RWPE1 (cell line): ENCODE results near the gene COA7.
A peak's percentile ranks its signal among the peaks of the same experiment; 100 is the strongest.
"Not testable (repeated sequence)": the region's sequence is repeated elsewhere in the genome, so short reads cannot be mapped to it uniquely, and the experiment has no call there.

Experiments used
- CTCF ChIA-PET: fragments of 350-600 bp; sonication (Branson Sonifier 250); formaldehyde crosslinking; extraction: SDS; loops from one replicate; lab custom pipeline; 2021; lab: Yijun Ruan, JAX
- POLR2A ChIA-PET: fragments of 400-600 bp; formaldehyde crosslinking; extraction: SDS; loops from one replicate; lab custom pipeline; 2020; ENCODE audit warnings: antibody characterized with exemption; ENCODE audit not compliant: low non-redundant PET; lab: Yijun Ruan, JAX
- DNase-seq: peaks from one replicate; pipeline ENCODE4 v3.0.0; 2012; ENCODE audit warnings: low spot score
- H3K27ac ChIP-seq: fragments of 450-650 bp; 2 replicates; pipeline ENCODE4 v1.5.1; 2017
- CTCF ChIP-seq: fragments of 450-650 bp; conservative IDR thresholded peaks from 2 replicates; pipeline ENCODE4 v1.5.1; 2017; ENCODE audit warnings: low read depth, mild to moderate bottlenecking

The COA7 gene

GRCh38 chr1:52706941-52707926, 9.1 kb upstream of the COA7 start:
- ChIA-PET POLR2A (no interaction called here), CTCF (interaction anchor here (0.6 to 0.7 kb wide), 3 partner anchors 13 to 478 kb away, joined by 3 to 4 read pairs (median 3); no protein-coding TSS in a partner anchor)
- no peak for DNase-seq
- TF ChIP-seq CTCF: no peak
- H3K27ac ChIP-seq: no peak overlapping the region; the same call in 1 of the 2 replicates

GRCh38 chr1:52706136-52706670, 8.1 kb upstream of the COA7 start:
- no peak for TF ChIP-seq CTCF
- no peak for DNase-seq
- CTCF ChIA-PET: interaction anchor here (0.6 to 0.7 kb wide), 2 partner anchors 358 to 479 kb away, joined by 3 to 4 read pairs; no protein-coding TSS in a partner anchor
- H3K27ac ChIP-seq: no peak overlapping the region
- POLR2A ChIA-PET: no interaction called here

- H3K27ac ChIP-seq: peak overlapping the region; percentile 77
- ChIA-PET POLR2A (no interaction called here), CTCF (interaction anchor here (1.3 kb wide), 1 partner anchor 12 kb away, joined by 3 read pairs; no protein-coding TSS in a partner anchor)
- DNase-seq: peak; percentile 81
- TF ChIP-seq CTCF: no peak
Observed at GRCh38 chr1:52702886-52703787, 5.0 kb upstream of the COA7 start.

- POLR2A ChIA-PET: no interaction called here
- CTCF ChIA-PET: interaction anchor here (1.0 kb wide), 1 partner anchor 242 kb away, joined by 8 read pairs; no protein-coding TSS in a partner anchor
- TF ChIP-seq CTCF: no peak
- no peak overlapping the region for H3K27ac ChIP-seq
- no peak for DNase-seq
Observed at GRCh38 chr1:52695627-52696026, 2.5 kb downstream of the COA7 start.

- H3K27ac ChIP-seq: no peak overlapping the region
- CTCF ChIA-PET: interaction anchor here (0.6 kb wide), 1 partner anchor 363 kb away, joined by 3 read pairs; no protein-coding TSS in a partner anchor
- DNase-seq: no peak
- POLR2A ChIA-PET: no interaction called here
- no peak for TF ChIP-seq CTCF
Observed at GRCh38 chr1:52693843-52694242, 4.3 kb downstream of the COA7 start.

- POLR2A ChIA-PET, DNase-seq, H3K27ac ChIP-seq: not testable (repeated sequence)
- CTCF ChIA-PET: interaction anchor here (0.6 kb wide), 1 partner anchor 252 kb away, joined by 3 read pairs; no protein-coding TSS in a partner anchor
Observed at GRCh38 chr1:52693351-52693750, 4.8 kb downstream of the COA7 start.
